ENCODE data around the gene ANKRD27.
A peak's percentile ranks its signal among the peaks of the same experiment; 100 is the strongest.
"Not testable (repeated sequence)": the region's sequence is repeated elsewhere in the genome, so short reads cannot be mapped to it uniquely, and the experiment has no call there.

The ANKRD27 gene

GRCh38 chr19:32598022-32598421 is 77.0 kb downstream of the ANKRD27 start:
- DNase-seq = no peak

DNA sequence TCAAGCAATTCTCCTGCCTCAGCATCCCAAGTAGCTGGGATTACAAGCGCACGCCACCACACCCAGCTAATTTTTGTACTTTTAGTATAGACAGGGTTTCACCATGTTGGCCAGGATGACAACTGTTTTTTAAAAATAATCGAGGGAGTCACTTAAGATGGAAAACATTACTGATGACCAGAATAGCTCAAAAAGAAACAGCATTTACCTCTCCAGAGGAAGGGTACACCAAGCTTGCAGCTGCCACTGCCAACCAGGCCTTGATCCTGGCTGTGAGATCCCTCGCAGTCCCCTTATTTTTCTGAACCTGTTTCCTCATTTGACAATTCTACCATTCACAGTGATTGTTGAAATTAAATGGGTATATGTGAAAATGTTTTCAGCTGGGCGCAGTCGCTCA is 79.5 kb downstream of the ANKRD27 start:
- no peak for DNase-seq

GRCh38 chr19:32594021-32594420 is 81.0 kb downstream of the ANKRD27 start:
- DNase-seq = no peak

DNA sequence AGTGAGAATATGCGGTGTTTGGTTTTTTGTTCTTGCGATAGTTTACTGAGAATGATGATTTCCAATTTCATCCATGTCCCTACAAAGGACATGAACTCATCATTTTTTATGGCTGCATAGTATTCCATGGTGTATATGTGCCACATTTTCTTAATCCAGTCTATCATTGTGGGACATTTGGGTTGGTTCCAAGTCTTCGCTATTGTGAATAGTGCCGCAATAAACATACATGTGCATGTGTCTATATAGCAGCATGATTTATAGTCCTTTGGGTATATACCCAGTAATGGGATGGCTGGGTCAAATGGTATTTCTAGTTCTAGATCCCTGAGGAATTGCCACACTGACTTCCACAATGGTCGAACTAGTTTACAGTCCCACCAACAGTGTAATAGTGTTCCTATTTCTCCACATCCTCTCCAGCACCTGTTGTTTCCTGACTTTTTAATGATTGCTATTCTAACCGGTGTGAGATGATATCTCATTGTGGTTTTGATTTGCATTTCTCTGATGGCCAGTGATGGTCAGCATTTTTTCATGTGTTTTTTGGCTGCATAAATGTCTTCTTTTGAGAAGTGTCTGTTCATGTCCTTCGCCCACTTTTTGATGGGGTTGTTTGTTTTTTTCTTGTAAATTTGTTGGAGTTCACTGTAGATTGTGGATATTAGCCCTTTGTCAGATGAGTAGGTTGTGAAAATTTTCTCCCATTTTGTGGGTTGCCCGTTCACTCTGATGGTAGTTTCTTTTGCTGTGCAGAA is 87.1 kb downstream of the ANKRD27 start:
- not testable (repeated sequence) for DNase-seq

- peak; percentile 33 for DNase-seq
These were observed 93.2 kb downstream of the ANKRD27 start for GRCh38 chr19:32581705-32582179.

DNA sequence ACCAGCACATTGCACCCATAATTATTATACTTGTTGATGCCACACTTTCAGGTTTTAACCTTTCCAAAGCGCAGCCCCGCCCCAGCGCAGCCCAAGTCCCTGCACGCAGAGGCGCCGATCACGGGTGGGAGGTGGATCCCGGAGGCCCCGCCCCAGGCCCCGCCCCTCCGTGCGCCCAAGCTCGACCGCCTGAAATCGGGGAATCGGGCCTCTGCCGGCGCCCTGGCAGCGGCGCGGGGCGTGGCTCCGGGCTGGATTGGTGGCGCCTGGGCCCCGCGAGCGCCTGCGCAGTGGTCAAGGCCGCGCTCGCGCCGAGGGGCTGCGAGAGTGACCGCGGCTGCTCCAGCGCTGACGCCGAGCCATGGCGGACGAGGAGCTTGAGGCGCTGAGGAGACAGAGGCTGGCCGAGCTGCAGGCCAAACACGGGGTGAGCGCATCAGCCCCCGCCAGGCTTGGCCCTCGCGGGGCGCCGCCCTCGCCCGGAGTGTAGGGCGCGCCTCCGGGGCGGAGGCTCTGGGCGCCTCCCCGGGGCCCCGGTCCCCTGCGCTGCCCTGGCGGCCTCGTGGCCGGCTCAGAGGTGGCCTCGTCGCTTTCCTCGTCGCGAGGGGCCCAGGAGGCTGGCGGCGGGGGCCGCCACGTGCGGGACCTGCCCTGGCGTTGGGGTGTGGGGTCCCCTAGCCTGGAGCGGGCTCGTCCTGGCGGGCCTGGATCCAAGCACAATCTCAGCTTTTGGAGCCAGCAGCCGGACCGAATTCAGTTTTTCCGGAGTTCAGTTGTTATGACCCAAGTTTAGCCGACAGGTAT is 93.9 kb downstream of the ANKRD27 start, which contains the start of gene PDCD5:
TSS of gene PDCD5 (plus strand) at position 290 of the 804 bp plus-strand sequence. CDS start at position 362, 72 bp downstream.
- peak; percentile 92 for DNase-seq

DNA sequence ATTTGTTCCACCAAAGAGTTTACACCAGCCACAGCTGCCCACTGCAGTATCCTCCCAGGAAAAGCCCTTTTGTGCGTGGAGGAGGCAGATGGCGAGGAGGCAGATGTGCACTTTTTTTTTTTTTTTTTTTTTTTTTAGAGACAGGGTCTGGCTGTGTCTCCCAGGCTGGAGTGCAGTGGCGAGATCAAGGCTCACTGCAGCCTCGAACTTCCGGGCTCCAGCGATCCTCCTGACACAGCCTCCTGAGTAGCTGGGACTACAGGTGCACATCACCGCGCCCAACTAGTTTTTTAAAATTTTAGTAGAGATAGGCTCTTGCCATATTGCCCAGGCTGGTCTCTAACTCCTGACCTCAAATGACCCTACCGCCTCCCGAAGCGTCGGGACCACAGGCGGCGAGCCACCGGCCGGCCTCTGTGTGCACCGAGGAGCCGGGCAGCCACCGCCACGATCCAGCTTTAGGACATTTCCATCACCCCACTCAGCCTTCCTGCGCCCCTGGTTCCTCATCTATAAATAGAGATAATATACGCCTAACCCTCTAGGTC is 94.6 kb downstream of the ANKRD27 start:
- no peak for DNase-seq

DNA sequence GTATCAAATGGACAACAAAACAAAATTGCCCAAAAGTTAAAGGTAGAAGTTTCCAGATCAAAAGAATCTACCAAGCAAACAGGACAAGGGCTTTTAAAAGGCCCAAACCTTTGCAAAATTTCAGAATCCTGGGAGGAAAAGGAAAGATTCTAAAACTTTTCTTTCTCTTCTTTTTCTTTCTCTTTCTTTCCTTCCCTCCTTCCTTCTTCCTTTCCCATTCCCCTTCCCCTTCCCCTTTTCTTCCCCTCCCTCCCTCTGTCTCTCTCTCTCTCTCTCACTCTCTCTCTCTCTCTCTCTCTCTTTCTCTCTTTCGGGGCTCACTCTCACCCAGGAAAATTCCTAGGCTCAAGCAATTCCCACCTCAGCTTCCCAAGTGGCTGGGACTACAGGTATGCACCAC is 98.2 kb downstream of the ANKRD27 start:
- no peak for DNase-seq

GRCh38 chr19:32573492-32573794 is 101.5 kb downstream of the ANKRD27 start:
- DNase-seq = no peak

- not testable (repeated sequence) for DNase-seq
These were observed 102.1 kb downstream of the ANKRD27 start for GRCh38 chr19:32572700-32573491.

- DNase-seq = not testable (repeated sequence)
These were observed 103.4 kb downstream of the ANKRD27 start for GRCh38 chr19:32571471-32572075.

DNA sequence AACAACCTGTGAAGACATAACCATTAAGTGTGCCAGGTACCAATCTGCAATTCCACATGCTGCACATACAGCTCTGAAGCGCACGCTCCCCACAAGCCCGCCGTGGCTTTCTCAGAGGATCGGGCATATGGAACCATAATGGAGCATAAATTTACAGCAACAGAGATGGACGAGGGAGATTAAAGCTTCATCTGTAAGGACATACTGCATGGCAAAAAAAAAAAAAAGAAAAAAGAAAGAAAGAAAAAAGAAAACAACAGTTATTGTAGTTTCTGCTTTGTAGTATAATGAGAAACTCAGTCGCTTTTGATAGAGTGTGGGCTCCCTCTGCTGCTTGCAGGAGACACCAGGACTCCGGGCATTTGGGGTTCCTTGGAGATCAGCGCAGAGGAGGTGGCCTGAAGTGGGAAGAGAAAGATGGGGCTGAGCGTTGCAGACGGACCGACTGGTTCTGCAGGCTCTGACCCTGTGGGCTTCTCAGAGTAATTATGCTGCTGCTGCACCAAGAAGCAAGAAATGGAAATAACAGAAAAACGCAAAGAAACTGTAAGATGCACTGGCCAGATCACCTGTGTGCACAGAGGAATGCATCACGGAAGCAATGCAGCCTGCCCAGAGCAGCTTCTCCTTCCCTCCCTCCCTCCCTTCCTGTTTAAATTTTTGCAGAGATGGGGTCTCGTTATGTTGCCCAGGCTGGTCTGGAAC is 104.7 kb downstream of the ANKRD27 start:
- peak; percentile 47 for DNase-seq

GRCh38 chr19:32567486-32567885 is 107.5 kb downstream of the ANKRD27 start:
- no peak for DNase-seq

DNA sequence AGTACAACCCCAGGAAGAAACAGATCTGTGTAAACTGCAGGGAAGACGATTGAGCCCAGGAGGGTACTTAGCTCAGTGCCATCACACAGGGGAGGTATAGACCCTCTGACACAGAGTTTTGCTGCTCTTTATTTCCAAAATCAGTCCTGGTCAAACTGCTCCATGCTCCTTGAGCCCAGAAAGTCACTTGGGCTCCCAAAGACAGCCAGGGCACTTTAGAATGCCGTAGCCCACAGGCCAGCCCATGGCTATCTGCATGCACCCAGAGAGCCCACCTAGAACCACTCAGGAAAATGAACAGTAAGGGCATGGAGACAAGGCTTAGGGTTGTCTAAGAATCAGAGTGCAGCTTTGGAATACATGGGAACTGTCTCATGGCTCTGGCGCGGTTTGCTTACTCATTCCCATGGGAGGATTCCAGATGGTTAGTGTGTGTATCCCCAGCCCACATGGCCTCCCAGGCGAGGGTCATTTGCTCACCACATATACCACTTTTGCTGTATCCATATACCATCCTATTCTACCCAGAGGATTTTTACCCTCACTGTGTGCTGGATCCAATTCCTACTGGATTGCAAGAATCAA is 108.6 kb downstream of the ANKRD27 start:
- DNase-seq = peak; percentile 48

DNA sequence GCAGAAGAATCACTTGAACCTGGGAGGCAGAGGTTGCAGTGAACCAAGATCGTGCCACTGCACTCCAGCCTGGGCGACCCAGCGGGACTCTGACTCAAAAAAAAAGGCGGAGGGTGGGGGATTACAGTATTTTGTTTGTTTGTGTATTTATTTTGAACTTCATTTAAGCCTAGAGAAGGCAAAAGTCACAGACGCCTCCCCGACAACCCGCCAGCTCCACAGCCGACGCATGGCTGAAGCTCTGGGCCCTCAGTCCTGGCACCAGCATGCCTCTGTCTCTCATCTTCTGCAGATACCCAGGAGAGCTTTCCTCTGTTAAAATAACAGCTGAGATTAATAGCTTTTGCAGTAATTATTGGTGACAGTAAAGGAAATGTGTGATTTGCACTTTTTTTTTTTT is 111.2 kb downstream of the ANKRD27 start:
- DNase-seq = no peak

- DNase-seq = no peak
These were observed 116.3 kb downstream of the ANKRD27 start for GRCh38 chr19:32558607-32559228.

DNA sequence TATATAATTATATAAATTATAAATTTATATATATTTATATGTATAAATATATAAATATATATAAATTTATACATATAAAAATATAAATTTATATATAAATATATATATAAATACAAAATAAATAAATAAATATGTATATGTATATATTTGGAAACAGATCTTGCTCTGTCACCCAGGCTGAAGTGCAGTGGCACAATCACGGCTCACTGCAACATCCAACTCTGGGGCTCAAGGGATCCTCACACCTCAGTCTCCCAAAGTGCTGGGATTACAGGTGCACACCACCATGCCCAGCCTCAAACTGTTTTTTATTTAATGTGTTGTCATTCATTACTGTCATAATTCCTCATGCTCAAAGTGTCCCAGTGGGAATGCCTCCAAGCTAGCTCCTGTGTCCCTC is 119.2 kb downstream of the ANKRD27 start:
- no peak for DNase-seq

DNA sequence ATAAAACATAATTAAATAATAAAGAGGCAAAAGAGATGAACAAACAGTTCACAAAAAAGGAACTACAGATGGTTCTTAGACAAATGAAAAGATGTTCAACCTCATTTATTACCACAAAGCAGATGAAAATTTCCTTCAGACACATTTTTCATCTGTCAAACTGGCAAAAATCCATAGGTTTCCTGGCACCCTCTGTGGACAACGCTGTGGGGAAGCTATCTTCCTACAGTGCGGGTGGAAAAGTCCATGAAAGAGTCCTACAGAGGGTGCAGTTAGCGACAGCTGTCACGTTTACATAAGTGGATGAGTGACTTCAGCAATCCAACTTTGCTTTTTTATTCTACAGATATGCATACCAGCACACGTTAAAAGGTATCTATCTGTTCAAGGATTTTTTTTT is 124.3 kb downstream of the ANKRD27 start:
- no peak for DNase-seq
